ENCODE results near the gene RNF181.

- no peak for TF ChIP-seq POLR2A (IDR thresholded peaks at IDR 0.05)
- TF ChIP-seq CTCF (IDR thresholded peaks at IDR 0.05): no peak
These were observed 39.5 kb downstream of the RNF181 start for GRCh38 chr2:85635011-85635410.

Measured in testis (tissue), 2 donors.